HG02943 (cell line): ENCODE results near the gene RAB11FIP3.

ENCODE experiments used
- ATAC-seq: cut with Tn5 transposase; IDR thresholded peaks from one replicate; pipeline ENCODE4 v1.9.1; 2021; ENCODE audit warnings: mild to moderate bottlenecking, low read depth, moderate library complexity; ENCODE audit not compliant: unreplicated experiment

RAB11FIP3 gene

DNA sequence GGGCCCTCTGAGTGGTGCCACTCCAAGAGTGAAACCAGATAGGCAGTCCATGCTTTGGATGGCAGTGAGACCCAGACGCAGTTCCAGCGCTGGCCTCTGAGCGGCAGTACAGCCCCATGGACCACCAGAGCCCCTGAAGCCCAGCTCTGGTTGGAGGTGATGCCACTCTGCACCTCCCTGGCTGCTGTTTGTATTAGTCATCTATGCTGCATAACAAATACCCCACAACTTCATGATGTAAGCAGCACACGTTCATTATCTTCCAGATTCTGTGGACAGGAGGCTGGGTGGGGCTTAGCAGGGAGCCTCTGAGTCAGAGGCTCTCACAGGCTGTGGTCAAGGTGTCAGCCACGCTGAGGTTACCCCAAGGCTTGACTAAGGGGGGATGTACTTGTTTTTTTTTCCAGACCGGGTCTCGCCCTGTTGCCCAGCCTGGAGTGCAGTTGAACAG lies 33.5 kb upstream of the RAB11FIP3 start:
- ATAC-seq = no peak

DNA sequence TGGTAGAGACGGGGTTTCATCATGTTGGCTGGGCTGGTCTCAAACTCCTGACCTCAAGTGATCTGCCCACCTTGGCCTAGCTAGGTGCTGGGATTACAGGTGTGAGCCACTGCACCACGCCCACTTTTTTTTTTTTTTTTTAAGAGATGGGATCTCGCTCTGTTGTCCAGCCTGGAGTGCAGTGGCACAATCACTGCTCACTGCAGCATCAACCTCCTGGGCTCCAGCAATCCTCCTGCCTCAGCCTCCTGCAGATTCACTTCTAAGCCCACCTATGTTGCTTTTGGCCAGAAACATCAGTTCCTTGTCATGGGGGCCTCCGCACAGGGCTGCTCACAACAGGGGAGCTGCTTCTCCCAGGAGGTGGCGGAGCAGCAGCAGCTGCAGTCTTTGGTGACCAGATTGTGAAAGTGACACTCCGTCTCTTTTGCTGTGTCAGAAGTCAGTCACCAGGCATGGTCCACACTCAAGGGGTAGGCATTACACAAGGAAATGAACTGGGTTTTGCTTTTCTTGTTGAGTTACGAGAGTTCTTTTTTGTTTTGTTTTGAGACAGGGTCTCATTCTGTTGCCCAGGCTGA lies 32.9 kb upstream of the RAB11FIP3 start:
- no peak for ATAC-seq

DNA sequence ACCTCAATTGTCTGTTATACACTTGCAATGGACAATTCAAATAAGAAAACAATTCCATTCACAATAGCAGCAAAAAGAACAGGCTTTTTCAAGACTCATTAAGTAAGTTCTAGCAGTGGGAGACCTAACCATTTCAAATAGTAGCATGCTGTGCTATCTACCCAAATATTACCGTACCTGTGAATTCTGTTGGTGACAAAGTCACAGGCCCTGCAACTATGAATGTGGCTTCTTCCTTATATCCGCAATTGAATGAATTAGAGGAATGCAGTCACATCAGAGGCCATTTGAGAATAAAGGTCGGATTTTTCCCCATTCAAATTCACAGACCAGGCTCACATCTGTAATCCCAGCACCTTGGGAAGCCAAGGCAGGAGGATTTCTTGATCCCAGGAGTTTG lies 29.2 kb upstream of the RAB11FIP3 start:
- no peak for ATAC-seq

DNA sequence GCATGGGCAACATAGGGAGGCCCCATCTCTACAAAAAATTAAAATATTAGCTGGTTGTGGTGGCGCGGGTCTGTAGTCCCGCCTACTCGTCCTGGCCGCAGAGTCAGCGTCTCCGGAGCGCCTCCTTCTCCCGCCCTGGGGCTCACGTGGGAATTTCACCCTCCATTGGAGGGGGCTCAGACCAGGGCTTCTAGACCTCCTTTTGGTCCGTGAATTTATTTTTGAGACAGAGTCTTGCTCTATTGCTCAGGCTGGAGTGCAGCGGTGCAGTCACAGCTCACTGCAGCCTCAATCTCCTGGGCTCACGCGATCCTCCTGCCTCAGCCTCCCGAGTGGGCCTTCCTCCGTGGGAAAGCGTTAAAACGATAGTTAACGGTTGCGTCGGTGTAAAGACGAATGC lies 28.8 kb upstream of the RAB11FIP3 start:
- no peak for ATAC-seq

DNA sequence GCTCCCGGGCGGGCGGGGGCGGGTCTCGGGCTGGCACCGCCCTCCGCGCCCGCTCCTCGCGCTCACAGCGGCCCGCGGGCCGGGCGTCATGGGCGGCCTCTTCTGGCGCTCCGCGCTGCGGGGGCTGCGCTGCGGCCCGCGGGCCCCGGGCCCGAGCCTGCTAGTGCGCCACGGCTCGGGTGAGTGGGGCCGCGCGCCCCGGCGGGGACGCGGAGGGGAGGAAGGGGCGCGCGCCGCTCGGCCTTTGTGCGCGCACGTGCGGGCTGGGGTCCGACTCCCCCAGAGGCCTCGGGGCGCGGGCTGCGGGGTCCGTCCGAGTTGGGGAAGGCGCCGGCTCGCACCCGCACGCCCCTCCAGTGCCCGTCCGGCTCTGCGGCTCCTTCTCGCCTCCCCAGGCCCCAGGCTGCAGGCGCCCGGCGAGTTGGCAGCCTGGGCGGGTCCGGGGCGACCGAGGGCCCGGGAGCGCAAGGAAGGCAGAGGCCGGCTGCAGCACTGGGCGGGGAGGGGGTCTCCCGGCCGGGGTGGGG lies 28.3 kb upstream of the RAB11FIP3 start, which contains the start of gene NME4:
Gene NME4 (plus strand): TSS at position 65 of the 527 bp plus-strand sequence. CDS start 24 bp downstream, at position 89.
- ATAC-seq = no peak

DNA sequence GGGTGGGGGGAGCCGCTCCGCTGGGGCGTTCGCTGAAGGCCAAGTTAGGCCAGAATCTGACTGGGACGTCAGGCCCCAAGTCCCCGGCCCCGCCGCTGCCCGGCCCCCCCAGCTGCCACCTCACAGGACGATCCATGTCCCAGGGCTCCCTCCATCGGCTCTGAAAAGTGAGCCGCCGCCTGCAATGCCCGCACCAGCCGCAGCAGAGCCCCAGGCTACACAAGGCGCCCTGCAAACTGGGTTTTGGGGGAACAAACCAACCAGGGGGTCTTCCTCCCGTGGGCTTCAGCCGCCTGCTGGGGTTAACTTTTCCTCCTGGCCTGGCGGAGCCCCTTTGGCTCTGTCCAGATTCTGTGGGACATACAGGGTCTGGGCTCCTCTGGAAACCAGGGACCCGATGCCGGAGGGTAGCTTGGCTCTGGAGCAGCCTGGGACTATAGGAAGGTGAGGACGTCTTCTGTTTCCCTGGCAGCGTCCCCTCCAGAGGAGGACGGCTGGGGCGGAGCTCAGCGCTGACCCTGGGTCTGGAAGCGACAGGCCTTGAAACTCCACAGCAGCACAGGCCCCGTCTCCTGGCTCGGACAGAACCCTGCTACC lies 27.6 kb upstream of the RAB11FIP3 start:
- ATAC-seq = no peak

DNA sequence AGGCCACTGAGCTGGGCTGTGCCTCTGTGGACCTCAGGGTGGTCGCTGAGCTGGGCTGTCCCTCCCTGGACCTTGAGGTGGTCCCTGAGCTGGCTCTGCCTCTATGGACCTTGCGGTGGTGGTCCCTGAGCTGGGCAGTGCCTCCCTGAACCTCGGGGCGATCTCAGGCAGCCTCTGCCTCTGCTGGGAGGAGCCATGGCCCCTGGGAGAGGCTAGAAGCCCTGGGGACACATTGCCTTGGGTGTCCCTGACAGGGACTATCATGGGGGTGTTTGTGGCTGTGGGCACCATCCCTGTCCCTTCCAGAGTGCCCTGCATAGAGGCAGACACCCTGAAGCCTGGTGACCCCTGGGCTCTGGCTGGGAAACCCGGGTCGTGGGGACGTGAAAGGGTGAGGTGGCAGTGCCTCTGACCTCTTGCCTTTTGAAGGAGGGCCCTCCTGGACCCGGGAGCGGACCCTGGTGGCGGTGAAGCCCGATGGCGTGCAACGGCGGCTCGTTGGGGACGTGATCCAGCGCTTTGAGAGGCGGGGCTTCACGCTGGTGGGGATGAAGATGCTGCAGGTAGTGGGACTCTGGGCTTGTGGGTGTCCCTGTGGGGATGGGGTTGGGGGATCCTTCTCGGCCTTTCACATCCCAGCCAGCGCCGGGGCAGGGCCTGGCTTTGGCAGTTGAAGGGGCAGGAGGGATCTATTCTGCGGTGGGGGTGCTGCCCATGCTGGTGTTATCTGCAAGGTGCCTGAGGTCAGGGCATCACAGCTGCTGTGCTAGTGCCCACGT lies 26.7 kb upstream of the RAB11FIP3 start:
- ATAC-seq = no peak

DNA sequence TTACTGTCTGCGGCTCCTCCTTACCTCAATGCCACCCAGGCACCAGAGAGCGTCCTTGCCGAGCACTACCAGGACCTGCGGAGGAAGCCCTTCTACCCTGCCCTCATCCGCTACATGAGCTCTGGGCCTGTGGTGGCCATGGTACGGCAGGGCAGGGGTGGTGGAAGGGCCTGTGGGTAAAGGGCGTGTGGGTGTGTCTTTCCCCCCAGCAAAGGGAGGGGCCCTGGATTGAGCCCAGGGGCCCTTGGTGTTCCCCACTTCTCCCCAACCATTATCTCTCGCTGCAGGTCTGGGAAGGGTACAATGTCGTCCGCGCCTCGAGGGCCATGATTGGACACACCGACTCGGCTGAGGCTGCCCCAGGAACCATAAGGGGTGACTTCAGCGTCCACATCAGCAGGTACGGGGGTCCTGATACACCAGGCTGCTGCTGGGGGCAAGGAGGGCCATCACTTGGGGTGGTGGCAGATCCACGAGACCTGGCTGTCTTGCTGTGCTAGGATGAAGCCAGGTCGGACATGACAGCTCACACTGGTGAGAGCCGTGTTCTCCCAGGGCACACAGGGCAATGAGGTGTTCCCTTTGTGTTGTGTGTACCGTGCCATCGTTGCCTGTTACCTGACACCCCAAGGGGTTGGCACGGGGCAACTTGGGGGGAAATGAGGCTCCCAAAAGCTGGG lies 26.0 kb upstream of the RAB11FIP3 start:
- no peak for ATAC-seq

DNA sequence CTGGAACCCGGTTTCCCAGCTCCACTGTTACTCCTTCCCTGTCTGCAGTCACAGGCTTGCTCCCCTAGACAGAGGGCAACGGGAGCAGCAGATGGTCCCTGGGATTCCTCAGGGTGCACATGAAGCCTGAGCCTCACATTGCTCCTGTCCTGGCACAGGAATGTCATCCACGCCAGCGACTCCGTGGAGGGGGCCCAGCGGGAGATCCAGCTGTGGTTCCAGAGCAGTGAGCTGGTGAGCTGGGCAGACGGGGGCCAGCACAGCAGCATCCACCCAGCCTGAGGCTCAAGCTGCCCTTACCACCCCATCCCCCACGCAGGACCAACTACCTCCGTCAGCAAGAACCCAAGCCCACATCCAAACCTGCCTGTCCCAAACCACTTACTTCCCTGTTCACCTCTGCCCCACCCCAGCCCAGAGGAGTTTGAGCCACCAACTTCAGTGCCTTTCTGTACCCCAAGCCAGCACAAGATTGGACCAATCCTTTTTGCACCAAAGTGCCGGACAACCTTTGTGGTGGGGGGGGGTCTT lies 25.3 kb upstream of the RAB11FIP3 start:
- no peak for ATAC-seq

DNA sequence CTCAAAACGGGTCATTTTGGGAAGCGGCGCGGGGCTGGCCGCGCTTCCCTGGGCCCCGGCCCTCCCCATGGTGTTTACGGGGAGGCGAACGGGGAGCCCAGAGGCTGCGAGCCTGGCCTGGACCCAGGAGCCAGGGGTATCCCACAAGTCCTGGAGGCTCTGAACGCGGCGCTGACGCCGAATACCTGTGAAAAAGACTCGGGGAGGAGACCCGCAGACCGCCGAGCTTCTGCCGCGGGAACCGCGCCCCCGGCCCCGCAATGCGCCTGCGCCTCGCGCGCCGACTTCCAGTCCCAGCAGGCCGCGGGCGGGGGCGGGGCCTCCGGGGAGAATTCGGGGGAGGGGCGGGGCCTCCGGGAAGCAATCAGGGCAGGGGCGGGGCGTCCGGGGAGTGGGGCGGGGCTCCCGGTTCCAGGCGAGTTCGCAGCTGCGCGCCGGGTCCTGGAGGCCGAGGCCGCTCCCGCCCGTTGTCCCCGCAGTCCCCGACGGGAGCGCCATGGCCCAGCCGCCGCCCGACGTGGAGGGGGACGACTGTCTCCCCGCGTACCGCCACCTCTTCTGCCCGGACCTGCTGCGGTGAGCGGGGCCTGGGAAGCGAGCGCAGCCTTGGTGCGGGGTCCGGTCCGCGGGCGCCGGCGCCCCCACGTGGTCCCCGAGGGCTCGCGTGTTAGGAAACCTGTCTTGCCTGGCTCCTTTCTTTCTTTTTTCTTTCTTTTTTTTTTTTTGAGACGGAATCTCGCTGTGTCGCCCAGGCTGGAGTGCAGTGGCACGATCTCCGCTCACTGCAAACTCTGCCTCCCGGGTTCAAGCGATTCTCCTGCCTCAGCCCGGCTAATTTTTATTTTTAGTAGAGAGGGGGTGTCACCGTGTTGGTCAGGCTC lies 23.7 kb upstream of the RAB11FIP3 start, which contains the start of gene DECR2:
Gene DECR2 (plus strand): TSS at position 418 of the 881 bp plus-strand sequence. CDS start 79 bp downstream, at position 497.
- peak; percentile 50 for ATAC-seq

DNA sequence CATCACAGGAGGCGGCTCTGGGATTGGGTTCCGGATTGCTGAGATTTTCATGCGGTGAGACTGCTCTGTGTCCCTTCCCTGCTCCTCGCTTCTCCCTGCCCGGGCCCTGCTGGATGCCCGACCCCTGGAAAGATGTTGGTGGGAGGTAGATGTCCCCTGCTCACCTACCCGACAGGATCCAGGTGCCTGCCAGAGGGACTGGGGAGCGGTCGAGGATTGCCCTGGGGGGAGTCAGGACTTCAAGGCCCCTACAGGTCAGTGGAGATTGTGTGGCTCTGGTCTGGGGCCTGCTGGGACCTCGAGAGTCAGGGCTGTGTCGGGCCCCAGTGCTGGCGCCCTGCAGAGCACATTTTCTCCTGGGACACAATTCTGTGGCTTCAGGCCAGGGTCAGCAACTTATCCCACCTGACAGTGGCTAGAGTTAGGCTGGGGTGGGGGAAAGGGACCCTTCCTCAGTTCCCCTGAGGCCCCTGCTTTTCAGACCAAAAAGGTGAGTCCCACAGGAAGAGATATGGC lies 20.4 kb upstream of the RAB11FIP3 start:
- ATAC-seq = no peak

DNA sequence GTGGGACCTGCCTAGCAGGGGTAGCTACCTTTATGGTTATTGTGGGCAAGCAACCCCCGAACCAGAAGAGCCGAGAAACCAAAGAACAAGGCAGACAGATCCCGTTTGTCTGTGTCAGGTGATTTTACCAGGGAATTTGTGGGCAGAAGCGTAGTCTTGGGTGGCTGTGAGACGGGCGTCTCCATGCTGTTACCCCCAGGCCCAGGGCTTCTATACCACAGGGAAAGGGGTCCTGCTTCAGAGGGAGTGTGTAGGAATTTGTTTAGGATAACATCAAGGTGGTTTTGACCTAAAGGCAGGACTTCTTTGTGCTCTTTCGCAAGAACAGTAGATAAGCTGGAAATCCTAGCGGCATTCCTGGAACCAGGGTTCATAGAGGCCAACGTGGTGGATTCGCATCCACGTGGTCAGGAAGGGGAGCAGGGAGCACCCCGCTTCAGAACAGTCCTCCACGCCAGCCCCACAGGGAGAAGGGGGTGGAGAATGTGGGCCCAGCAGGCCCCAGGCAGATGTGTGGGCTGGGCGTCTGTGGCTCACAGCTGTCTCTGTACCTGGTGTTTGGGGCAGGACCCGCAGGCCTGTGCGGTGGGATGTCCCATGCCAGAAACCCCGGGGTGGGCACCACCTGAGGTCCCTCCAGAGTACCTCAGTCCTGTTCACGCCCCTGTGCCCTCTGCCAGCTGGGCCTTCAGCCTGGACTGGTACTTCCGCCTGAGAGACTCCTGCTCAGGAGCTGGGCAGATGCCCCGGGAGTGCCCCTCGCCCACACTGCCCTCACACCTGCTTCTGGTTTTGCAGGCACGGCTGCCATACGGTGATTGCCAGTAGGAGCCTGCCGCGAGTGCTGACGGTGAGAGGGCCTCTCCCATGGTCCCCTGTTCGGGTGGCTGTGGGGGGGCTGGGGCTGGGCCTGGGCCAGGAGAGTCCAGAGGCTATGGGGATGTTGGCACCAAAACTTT lies 19.6 kb upstream of the RAB11FIP3 start:
- no peak for ATAC-seq

DNA sequence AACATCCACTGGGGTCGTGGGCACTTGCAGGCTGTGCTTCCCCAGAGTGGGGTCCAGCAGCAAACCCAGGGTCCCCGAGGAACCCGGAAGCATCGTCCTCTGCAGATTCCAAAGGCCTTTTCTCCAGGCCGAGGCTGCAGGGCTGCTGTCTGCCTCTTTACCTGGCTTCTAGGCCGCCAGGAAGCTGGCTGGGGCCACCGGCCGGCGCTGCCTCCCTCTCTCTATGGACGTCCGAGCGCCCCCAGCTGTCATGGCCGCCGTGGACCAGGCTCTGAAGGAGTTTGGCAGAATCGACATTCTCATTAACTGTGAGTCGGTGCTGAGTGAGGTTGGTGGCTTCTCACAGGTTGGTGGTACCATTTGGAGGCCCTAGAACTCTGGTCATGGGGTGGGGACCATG lies 18.2 kb upstream of the RAB11FIP3 start:
- ATAC-seq = no peak

DNA sequence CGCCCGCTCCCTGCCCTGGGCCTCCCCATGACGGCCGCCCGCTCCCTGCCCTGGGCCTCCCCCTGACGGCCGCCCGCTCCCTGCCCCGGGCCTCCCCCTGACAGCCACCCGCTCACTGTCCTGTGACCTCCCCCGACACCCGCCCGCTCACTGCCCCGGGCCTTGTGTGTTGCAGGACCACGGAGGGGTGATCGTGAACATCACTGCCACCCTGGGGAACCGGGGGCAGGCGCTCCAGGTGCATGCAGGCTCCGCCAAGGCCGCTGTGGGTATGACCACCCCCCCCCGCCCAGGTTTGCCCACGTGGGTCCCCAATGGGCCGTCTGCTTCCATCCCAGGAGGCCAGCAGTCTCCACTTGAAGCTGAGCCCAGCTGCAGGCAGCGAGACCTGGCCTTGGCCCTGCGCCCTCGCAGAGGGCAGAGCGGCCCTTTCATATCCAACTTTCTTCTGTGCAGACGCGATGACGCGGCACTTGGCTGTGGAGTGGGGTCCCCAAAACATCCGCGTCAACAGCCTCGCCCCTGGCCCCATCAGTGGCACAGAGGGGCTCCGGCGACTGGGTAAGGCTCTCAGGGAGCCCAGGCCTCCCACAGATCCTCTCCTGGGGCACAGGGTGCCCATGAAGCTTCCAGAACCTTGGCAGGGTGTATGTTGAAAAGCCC lies 14.8 kb upstream of the RAB11FIP3 start:
- no peak for ATAC-seq

DNA sequence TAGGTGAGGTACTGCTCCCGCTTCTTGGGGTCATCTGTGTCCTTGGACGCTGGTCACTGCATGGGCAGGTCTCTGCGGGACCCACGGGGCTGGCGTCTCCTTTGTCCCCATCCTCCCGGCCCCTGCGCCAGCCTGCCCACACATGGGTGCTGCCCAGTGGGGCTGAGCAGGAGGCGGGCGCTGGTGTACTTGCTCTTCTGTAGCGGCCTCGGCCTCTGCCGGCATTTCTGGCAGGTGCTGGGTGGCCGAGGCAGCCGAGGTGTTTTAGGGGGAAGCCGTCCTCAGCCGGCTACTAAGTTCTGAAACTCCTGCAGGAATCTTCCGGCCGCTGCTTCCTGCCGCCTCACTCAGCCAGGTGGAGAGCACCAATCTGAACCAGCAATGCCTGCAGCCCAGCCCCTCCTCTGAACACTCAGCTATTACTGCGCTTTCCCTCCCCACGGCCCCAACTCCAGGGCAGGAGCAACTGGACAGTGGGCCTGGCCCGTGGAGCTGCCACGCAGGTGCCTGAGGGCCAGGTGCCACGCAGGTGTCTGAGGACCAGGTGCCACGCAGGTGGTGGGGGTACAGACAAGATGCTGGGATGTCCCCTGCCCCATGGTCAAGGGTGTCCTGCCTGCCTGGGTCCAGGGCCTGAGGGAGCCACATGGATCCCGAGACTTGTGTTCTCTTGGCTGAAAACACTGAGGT lies 13.7 kb upstream of the RAB11FIP3 start:
- ATAC-seq = no peak

DNA sequence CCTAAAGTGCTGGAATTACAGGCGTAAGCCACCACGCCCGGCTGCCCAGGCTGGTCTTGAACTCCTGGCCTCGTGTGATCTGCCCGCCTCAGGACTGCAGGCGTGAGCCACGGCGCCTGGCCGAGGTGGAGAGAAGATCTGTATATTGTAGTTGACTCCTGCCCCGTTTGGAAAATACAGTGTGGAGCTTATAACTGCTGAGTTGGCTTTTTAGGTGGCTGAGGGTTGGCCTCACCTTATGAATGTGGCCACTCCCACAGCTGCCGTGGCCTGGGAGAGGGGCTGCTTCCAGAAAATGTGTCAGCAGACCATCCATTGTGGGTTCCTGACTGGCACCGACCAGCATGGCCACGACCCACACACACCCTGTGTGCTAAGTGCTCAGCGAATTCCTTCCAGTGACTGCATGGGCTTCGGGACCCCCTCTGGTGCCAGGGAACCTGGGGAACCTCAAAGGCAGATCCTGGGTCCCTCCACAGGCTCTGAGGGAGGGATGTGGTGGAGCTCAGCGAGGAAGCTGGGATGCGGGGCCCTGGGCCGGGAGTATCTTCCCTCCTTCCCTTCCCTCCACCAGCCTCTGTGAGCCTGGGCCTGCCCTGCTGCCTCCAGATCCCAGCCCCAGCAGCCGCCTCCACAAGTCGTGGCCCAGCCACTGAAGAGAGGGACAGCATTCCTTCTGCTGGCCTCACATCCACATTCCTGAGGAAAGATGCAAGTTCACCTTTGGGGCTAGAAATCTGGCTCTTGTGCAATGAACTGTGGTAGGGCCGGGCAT lies 10.9 kb upstream of the RAB11FIP3 start:
- no peak for ATAC-seq
